ENCODE measurements around the gene SGTA. TPM values are rescaled to one million over a fixed set of nuclear protein-coding genes. Genes with fewer than 3 reads are reported as not detected.

SGTA gene
- total and polyA plus RNA-seq, 9 of the 15 experiments (the other 6 are each of a cell fraction or from before 2014, with no cell fraction given): 1.4 to 110 (median 49.9) TPM

DNA sequence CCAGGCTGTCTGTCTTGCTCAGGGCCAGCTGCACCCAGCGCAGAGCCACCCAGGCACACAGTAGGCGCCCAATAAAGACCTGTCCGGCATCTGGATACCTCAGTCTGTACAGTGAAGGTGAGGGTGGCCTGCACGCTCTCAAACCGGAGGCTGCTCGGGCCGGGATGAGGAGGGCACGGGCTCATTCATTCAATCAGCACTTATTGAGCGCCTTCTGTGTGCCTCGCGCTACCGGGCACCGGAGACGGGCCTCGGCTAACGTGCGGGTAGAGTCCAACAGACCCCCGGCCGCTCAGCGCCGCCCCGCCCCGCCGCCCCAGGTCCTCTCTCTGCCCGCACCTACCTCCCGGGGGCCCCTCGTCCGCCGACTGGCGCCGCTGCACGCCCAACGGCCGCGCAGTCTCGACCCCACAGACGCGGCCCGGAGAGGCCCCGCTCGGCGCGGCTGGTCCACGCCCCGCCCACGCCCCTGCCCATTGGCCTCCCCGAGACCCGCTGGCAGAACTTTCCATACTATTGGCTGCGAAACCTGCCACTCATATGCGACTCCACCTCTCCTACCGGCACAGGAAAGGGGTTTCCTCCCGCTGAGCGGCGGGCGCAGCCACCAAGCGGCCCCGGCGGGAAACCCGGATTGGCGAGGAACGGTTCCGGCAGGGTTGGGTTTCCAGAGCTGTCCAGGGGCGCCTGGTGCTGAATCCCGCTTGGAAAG lies 43.3 kb downstream of the SGTA start, which contains the start of gene SLC39A3 (continued):
- TF ChIP-seq, protein P1, sequence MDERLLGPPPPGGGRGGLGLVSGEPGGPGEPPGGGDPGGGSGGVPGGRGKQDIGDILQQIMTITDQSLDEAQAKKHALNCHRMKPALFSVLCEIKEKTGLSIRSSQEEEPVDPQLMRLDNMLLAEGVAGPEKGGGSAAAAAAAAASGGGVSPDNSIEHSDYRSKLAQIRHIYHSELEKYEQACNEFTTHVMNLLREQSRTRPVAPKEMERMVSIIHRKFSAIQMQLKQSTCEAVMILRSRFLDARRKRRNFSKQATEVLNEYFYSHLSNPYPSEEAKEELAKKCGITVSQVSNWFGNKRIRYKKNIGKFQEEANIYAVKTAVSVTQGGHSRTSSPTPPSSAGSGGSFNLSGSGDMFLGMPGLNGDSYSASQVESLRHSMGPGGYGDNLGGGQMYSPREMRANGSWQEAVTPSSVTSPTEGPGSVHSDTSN (CRISPR knock-in tag; IDR thresholded peaks at IDR 0.05; ENCODE audit: low read depth): peak; percentile 95
- TF ChIP-seq, protein P1 (tag; conservative IDR thresholded peaks at IDR 0.05; ENCODE audit: low read depth): peak; percentile 97
- no peak for TF ChIP-seq MEF2A (IDR thresholded peaks at IDR 0.05; ENCODE audit: control insufficient read depth, low read depth, low read length)
- TF ChIP-seq, protein P2, sequence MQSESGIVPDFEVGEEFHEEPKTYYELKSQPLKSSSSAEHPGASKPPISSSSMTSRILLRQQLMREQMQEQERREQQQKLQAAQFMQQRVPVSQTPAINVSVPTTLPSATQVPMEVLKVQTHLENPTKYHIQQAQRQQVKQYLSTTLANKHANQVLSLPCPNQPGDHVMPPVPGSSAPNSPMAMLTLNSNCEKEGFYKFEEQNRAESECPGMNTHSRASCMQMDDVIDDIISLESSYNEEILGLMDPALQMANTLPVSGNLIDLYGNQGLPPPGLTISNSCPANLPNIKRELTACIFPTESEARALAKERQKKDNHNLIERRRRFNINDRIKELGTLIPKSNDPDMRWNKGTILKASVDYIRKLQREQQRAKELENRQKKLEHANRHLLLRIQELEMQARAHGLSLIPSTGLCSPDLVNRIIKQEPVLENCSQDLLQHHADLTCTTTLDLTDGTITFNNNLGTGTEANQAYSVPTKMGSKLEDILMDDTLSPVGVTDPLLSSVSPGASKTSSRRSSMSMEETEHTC (IDR thresholded peaks at IDR 0.05): no peak
- 0 out of 2 replicates have a peak, but pooled peaks have one; percentile 31 for TF ChIP-seq ZNF79 (CRISPR knock-in tag; IDR thresholded peaks at IDR 0.05; ENCODE audit: low read depth)
- peak; percentile 60; a peak in 3 of 4 replicates for TF ChIP-seq SIX5 (IDR thresholded peaks at IDR 0.05; ENCODE audit: borderline replicate concordance in 1 of 2, insufficient read depth in 1 of 2, low read depth in 1 of 2, low read length in 2 of 2)
- no peak for TF ChIP-seq ZNF507 (tag; conservative IDR thresholded peaks at IDR 0.05)
- peak; percentile 61; the same call in 1 of the 2 replicates for TF ChIP-seq EGR1 (conservative IDR thresholded peaks at IDR 0.05)
- no peak for TF ChIP-seq GTF2E2 (tag; IDR thresholded peaks at IDR 0.05)
- peak; percentile 94 for TF ChIP-seq NR3C1 (CRISPR knock-in tag; IDR thresholded peaks at IDR 0.05)
- no peak for TF ChIP-seq HMG20A (CRISPR knock-in tag; conservative IDR thresholded peaks at IDR 0.05)
- peak; percentile 83; the same call in 1 of the 2 replicates for TF ChIP-seq TOE1 (IDR thresholded peaks at IDR 0.05; ENCODE audit: borderline replicate concordance)
- TF ChIP-seq TOE1 (CRISPR knock-in tag; IDR thresholded peaks at IDR 0.05; ENCODE audit: borderline replicate concordance, low read depth): peak; percentile 83; the same call in 1 of the 2 replicates
- peak in 1 of 2 experiments; percentile 68; a peak in 1 of 4 replicates for TF ChIP-seq FOXK2 (conservative IDR thresholded peaks at IDR 0.05 in 1 of 2, IDR thresholded peaks at IDR 0.05 in 1 of 2; ENCODE audit: low read depth in 2 of 2)
- TF ChIP-seq HMG20B (CRISPR knock-in tag; IDR thresholded peaks at IDR 0.05): no peak
- no peak for TF ChIP-seq CBX8 (IDR thresholded peaks at IDR 0.05; ENCODE audit: borderline replicate concordance, extremely low read depth, low read depth, low read length, poor library complexity, severe bottlenecking)
- TF ChIP-seq POLR2H (tag; IDR thresholded peaks at IDR 0.05; ENCODE audit: low read depth): no peak
- TF ChIP-seq KDM2B (CRISPR knock-in tag; IDR thresholded peaks at IDR 0.05): no peak
- TF ChIP-seq SNIP1 (IDR thresholded peaks at IDR 0.05; ENCODE audit: low read depth): peak; percentile 34; the same call in 1 of the 2 replicates
- TF ChIP-seq TAF1 (IDR thresholded peaks at IDR 0.05; ENCODE audit: control insufficient read depth, extremely low read depth, insufficient read depth, low read length, severe bottlenecking): peak; percentile 68
- TF ChIP-seq MYNN (IDR thresholded peaks at IDR 0.05): peak; percentile 67; the same call in 1 of the 2 replicates
- TF ChIP-seq MYNN (CRISPR knock-in tag; IDR thresholded peaks at IDR 0.05): no peak
- peak; percentile 40; the same call in 1 of the 2 replicates for TF ChIP-seq CEBPG (CRISPR knock-in tag; IDR thresholded peaks at IDR 0.05)
- TF ChIP-seq CEBPG (tag; conservative IDR thresholded peaks at IDR 0.05 in 1 of 2, IDR thresholded peaks at IDR 0.05 in 1 of 2): no peak
- peak; percentile 93 for TF ChIP-seq DIDO1 (tag; IDR thresholded peaks at IDR 0.05; ENCODE audit: low read depth)

All from K562 (cell line).